Activated CD4-positive, alpha-beta T cell treated with anti-CD3 and anti-CD28 coated beads, Interleukin-2, amount 50 U/mL, for 24 hours (primary cell): ENCODE results near the gene FBXL15.

Source experiments
- DNase-seq, 2 donors: peaks; one replicate each; pipeline ENCODE4 v3.0.0-alpha.2; 2020; ENCODE audit warnings: low read depth in 1 of 2, low spot score in 1 of 2

Gene FBXL15

GRCh38 chr10:102397222-102398171 is 23.1 kb upstream of the FBXL15 start:
- DNase-seq, result no peak

GRCh38 chr10:102398172-102399020 is 22.2 kb upstream of the FBXL15 start:
- DNase-seq, result no peak

- peak; percentile 76 to 77 for DNase-seq
Observed at GRCh38 chr10:102399217-102400021, 21.2 kb upstream of the FBXL15 start.

- DNase-seq, result no peak
Observed at GRCh38 chr10:102400076-102400475, 20.6 kb upstream of the FBXL15 start.

- DNase-seq, result no peak
Observed at GRCh38 chr10:102400598-102401341, 19.9 kb upstream of the FBXL15 start.

GRCh38 chr10:102401342-102401654 is 19.3 kb upstream of the FBXL15 start:
- no peak for DNase-seq

GRCh38 chr10:102401735-102402511 is 18.7 kb upstream of the FBXL15 start:
- no peak for DNase-seq

- no peak for DNase-seq
Observed at GRCh38 chr10:102402512-102402896, 18.1 kb upstream of the FBXL15 start.

- DNase-seq, result no peak
Observed at GRCh38 chr10:102403115-102403514, 17.5 kb upstream of the FBXL15 start.

GRCh38 chr10:102404361-102405107 is 16.1 kb upstream of the FBXL15 start:
- DNase-seq, result no peak

- no peak for DNase-seq
Observed at GRCh38 chr10:102405108-102405571, 15.5 kb upstream of the FBXL15 start.

GRCh38 chr10:102405632-102406031 is 15.0 kb upstream of the FBXL15 start:
- DNase-seq, result no peak

- no peak for DNase-seq
Observed at GRCh38 chr10:102406815-102407214, 13.8 kb upstream of the FBXL15 start.

- no peak for DNase-seq
Observed at GRCh38 chr10:102407425-102408130, 13.1 kb upstream of the FBXL15 start.

- no peak for DNase-seq
Observed at GRCh38 chr10:102408131-102408727, 12.4 kb upstream of the FBXL15 start.

- peak in 1 of 2 donors; percentile 61 for DNase-seq
Observed at GRCh38 chr10:102408728-102409603, 11.7 kb upstream of the FBXL15 start.
